ENCODE data around the gene CTSA.
A peak's percentile ranks its signal among the peaks of the same experiment; 100 is the strongest.

Gene CTSA

GRCh38 chr20:45890985-45891983 is at the start of gene CTSA, which contains the start of gene NEURL2:
CTSA (plus strand) TSS chr20:45891335; CDS start chr20:45891569, 234 bp downstream.
NEURL2 (minus strand) TSS chr20:45891208; CDS start chr20:45890991, 217 bp downstream.
- Histone ChIP-seq H3K4me1 (peaks cover 15% of the 10 kb centered on the region), H3K36me3 (replicated peaks) (0 out of 2 replicates have a peak, but pooled peaks cover 5% of the 10 kb centered on the region)
- in situ Hi-C loops (cut with MboI; ENCODE audit: low sequenced_read_pairs): no loop called here

DNA sequence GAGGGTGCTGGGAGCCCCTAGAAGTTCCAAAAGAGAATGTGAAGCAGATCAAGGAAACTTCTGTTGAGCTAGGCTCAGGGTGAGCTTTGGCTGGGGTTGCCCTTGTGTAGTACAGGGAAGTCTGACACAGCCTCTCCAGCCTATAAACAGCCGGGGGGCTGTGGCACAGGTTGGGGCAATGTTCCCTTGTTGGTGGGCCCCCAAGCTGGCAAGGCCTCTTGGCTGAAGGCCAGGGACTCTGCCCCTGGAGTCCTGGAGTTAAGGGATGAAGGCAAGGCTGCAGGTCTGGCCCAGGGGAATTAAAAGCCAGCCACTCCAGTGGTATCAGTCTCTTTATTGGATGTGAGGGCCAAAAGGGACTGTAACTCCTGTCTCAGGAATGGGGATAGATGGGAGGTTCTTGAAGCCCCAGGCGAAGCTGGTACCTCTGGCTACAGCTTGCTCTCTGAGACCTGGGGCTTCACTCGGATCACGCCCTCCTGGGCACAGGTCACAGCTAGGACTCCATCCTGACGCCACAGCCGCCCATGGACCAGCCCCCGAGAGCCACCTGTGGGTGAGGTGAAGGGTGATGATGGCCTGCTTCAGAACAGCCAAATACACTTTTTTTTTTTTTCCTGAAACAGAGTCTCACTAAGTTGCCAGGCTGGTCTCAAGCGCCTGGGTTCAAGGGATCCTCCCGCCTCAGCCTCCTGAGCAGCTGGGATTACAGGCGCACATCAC is 49.6 kb upstream of the CTSA start:
- H3K36me3 ChIP-seq (replicated peaks): peaks cover 42% of the 10 kb centered on the region
- no peaks in the 10 kb centered on the region for H3K9me3 ChIP-seq
- no peaks in the 10 kb centered on the region for H3K27me3 ChIP-seq (ENCODE audit: low read depth)
- no peak overlapping the region for H3K4me3 ChIP-seq
- peaks cover 8% of the 10 kb centered on the region for H3K4me1 ChIP-seq
- in situ Hi-C loops (cut with MboI; ENCODE audit: low sequenced_read_pairs): no loop called here
- DNase-seq (ENCODE audit: low spot score in 2 of 2): no peak

More at GRCh38 chr20:45890985-45891983, at the start of gene CTSA, which contains the start of gene NEURL2:
- DNase-seq (ENCODE audit: low spot score in 2 of 2): peak; percentile 86 to 93
- no peaks in the 10 kb centered on the region for H3K9me3 ChIP-seq
- no peaks in the 10 kb centered on the region for H3K27me3 ChIP-seq (ENCODE audit: low read depth)
- peak within 1 kb of the TSS; percentile 80 for H3K4me3 ChIP-seq

GRCh38 chr20:45842169-45842812 is 48.8 kb upstream of the CTSA start:
- Histone ChIP-seq H3K4me3 (no peak overlapping the region), H3K36me3 (replicated peaks) (peaks cover 42% of the 10 kb centered on the region), H3K9me3 (no peaks in the 10 kb centered on the region), H3K27me3 (ENCODE audit: low read depth) (no peaks in the 10 kb centered on the region), H3K4me1 (peaks cover 1% of the 10 kb centered on the region; the same call in 1 of the 2 replicates)
- in situ Hi-C loops (cut with MboI; ENCODE audit: low sequenced_read_pairs): no loop called here
- no peak for DNase-seq (ENCODE audit: low spot score in 2 of 2)

GRCh38 chr20:45843506-45843905 is 47.6 kb upstream of the CTSA start:
- in situ Hi-C loops (cut with MboI; ENCODE audit: low sequenced_read_pairs): no loop called here

DNA sequence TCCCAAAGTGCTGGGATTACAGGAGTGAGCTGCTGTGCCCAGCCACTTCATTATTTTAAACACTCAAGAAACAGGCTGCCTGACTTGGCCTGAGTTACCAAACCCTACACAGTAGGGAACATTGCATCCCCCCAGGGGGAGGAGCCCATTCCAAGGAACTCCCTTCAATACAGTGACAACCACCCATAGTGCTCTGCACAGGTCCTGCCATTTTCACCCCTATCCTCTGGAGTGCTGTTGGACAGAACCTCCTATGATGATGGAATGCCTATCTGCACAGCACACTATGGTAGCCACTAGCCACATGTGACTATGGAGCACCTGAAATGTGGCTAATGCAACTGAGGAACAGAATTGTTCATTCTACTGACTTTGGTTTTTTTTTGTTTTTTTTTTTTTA is 45.7 kb upstream of the CTSA start:
- H3K9me3 ChIP-seq: no peaks in the 10 kb centered on the region
- H3K4me1 ChIP-seq: no peaks in the 10 kb centered on the region
- H3K27me3 ChIP-seq (ENCODE audit: low read depth): no peaks in the 10 kb centered on the region
- peaks cover 49% of the 10 kb centered on the region for H3K36me3 ChIP-seq (replicated peaks)
- no peak for DNase-seq (ENCODE audit: low spot score in 2 of 2)
- no peak overlapping the region for H3K4me3 ChIP-seq
- in situ Hi-C loops (cut with MboI; ENCODE audit: low sequenced_read_pairs): no loop called here

More at GRCh38 chr20:45843506-45843905, 47.6 kb upstream of the CTSA start:
- Histone ChIP-seq H3K4me3 (no peak overlapping the region), H3K9me3 (no peaks in the 10 kb centered on the region), H3K27me3 (ENCODE audit: low read depth) (no peaks in the 10 kb centered on the region), H3K4me1 (no peaks in the 10 kb centered on the region), H3K36me3 (replicated peaks) (peaks cover 47% of the 10 kb centered on the region)
- no peak for DNase-seq (ENCODE audit: low spot score in 2 of 2)

GRCh38 chr20:45848421-45848820 is 42.7 kb upstream of the CTSA start:
- Histone ChIP-seq H3K4me3 (no peak overlapping the region), H3K4me1 (no peaks in the 10 kb centered on the region), H3K36me3 (replicated peaks) (peaks cover 36% of the 10 kb centered on the region), H3K9me3 (no peaks in the 10 kb centered on the region), H3K27me3 (ENCODE audit: low read depth) (no peaks in the 10 kb centered on the region)
- no peak for DNase-seq (ENCODE audit: low spot score in 2 of 2)
- in situ Hi-C loops (cut with MboI; ENCODE audit: low sequenced_read_pairs): no loop called here

GRCh38 chr20:45848969-45849582 is 42.1 kb upstream of the CTSA start:
- Histone ChIP-seq H3K27me3 (ENCODE audit: low read depth) (no peaks in the 10 kb centered on the region), H3K4me3 (no peak overlapping the region), H3K36me3 (replicated peaks) (peaks cover 31% of the 10 kb centered on the region), H3K9me3 (no peaks in the 10 kb centered on the region), H3K4me1 (no peaks in the 10 kb centered on the region)
- in situ Hi-C loops (cut with MboI; ENCODE audit: low sequenced_read_pairs): no loop called here
- no peak for DNase-seq (ENCODE audit: low spot score in 2 of 2)

GRCh38 chr20:45850238-45850637 is 40.9 kb upstream of the CTSA start:
- no peaks in the 10 kb centered on the region for H3K4me1 ChIP-seq
- H3K36me3 ChIP-seq (replicated peaks): peaks cover 27% of the 10 kb centered on the region
- in situ Hi-C loops (cut with MboI; ENCODE audit: low sequenced_read_pairs): no loop called here
- no peak overlapping the region for H3K4me3 ChIP-seq
- H3K9me3 ChIP-seq: no peaks in the 10 kb centered on the region
- no peaks in the 10 kb centered on the region for H3K27me3 ChIP-seq (ENCODE audit: low read depth)
- DNase-seq (ENCODE audit: low spot score in 2 of 2): no peak

GRCh38 chr20:45850926-45851325 is 40.2 kb upstream of the CTSA start:
- DNase-seq (ENCODE audit: low spot score in 2 of 2): no peak
- Histone ChIP-seq H3K9me3 (no peaks in the 10 kb centered on the region), H3K36me3 (replicated peaks) (peaks cover 22% of the 10 kb centered on the region), H3K4me1 (no peaks in the 10 kb centered on the region), H3K27me3 (ENCODE audit: low read depth) (no peaks in the 10 kb centered on the region), H3K4me3 (no peak overlapping the region)
- in situ Hi-C loops (cut with MboI; ENCODE audit: low sequenced_read_pairs): no loop called here

DNA sequence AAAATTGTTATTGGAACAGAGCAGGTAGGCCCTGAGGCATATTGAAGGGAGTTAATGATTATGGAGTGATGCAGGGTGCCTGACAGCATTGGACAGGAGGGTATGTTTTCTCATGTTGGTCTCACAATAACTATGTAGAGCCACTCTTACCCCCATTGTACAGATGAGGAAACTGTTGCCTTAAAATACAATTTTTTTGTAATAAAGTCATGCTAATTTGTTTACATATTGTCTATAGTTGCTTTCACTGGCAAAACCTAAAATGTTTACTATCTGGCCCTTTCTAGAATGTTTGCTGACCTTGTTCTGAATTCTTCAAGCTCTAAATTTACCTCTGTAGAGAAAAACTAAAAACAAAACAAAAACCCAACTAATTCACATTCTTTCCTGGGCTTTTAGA is 39.6 kb upstream of the CTSA start:
- no peak for DNase-seq (ENCODE audit: low spot score in 2 of 2)
- Histone ChIP-seq H3K36me3 (replicated peaks) (peaks cover 16% of the 10 kb centered on the region), H3K9me3 (no peaks in the 10 kb centered on the region), H3K27me3 (ENCODE audit: low read depth) (no peaks in the 10 kb centered on the region), H3K4me1 (peaks cover 4% of the 10 kb centered on the region), H3K4me3 (no peak overlapping the region)
- in situ Hi-C loops (cut with MboI; ENCODE audit: low sequenced_read_pairs): no loop called here

GRCh38 chr20:45852326-45852725 is 38.8 kb upstream of the CTSA start:
- Histone ChIP-seq H3K4me1 (peaks cover 7% of the 10 kb centered on the region), H3K4me3 (no peak overlapping the region), H3K36me3 (replicated peaks) (peaks cover 16% of the 10 kb centered on the region), H3K9me3 (no peaks in the 10 kb centered on the region), H3K27me3 (ENCODE audit: low read depth) (no peaks in the 10 kb centered on the region)
- in situ Hi-C loops (cut with MboI; ENCODE audit: low sequenced_read_pairs): no loop called here
- no peak for DNase-seq (ENCODE audit: low spot score in 2 of 2)

DNA sequence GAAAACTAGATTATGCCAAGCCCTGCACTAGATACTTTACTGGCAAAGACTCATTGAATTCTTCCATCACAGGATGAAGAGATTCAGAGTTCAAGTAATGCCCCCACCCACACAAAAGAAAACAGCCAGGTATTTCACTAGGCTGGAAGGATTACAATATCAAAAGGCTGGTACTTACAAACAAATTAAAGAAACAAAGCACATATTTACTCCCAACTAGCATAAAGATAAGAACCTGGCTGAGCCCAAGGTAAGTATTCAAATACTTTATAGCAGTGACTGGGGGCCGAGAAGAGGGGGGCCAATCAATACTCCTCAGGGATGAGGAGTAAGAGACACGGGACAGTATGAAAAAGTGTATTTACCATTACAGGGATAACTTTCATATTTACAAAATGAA is 37.7 kb upstream of the CTSA start:
- Histone ChIP-seq H3K4me3 (no peak overlapping the region), H3K9me3 (no peaks in the 10 kb centered on the region), H3K36me3 (replicated peaks) (peaks cover 11% of the 10 kb centered on the region), H3K4me1 (peaks cover 13% of the 10 kb centered on the region), H3K27me3 (ENCODE audit: low read depth) (no peaks in the 10 kb centered on the region)
- in situ Hi-C loops (cut with MboI; ENCODE audit: low sequenced_read_pairs): no loop called here
- DNase-seq (ENCODE audit: low spot score in 2 of 2): no peak
